Measurements from ENCODE around the gene ALKAL2.

Gene ALKAL2

GRCh38 chr2:289362-290089 lies 1.6 kb upstream of the ALKAL2 start:
- DNase-seq = no peak

DNA sequence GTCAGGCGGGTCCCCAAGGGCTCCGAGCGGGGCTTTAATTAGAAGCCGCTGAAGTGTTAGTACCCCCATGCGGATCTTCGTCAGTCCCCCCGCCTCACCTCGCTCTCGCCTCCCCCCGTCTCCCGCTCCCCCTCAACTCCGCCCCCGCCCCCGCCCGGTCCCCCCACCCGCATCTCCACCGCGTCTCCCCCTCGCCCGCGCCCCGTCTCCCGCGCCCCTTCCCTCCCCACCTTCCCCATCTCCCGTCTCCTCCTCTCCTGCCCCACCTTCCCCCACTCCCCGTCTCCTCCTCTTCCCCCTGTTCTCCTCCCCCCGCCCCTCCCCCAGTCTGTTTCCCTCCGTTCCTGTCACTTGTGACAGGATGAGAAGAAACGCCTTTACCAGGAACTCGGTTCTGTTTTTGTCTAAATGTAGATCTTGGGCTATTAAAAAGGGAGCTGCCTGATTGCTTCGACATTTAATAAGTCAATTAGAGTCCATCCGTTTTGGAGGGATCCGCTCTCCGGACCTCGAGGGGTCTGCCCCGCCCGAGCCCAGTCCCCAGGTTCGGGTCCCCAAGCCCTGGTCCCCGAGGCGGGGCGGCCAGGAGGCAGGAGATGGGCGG lies 969 bp upstream of the ALKAL2 start:
- DNase-seq = no peak

DNA sequence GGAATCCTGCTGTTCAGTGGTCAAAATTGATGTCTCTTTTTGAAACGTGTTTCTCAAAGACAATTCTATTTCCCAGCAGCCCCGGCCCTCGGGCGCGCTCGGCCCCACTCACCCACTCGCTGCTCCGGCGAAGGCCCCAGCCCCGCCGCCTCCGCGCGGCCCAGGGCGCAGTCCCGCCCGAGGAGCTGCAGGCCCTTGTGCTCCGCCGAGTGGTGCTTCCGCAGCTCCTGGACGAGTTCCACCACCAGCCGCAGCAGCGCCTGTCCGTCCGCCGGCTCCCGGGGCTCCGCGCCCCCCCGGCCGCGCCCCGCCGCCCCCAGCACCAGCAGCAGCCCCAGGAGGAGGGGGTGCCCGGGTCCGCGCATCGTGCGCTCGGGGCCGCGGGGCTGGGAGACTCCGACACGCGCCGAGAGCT lies 413 bp downstream of the ALKAL2 start:
- DNase-seq = no peak

- no peak for DNase-seq
Observed at GRCh38 chr2:286774-287392, 1.0 kb downstream of the ALKAL2 start.

- no peak for DNase-seq
Observed at GRCh38 chr2:286035-286434, 1.9 kb downstream of the ALKAL2 start.

GRCh38 chr2:285531-285930 lies 2.4 kb downstream of the ALKAL2 start:
- no peak for DNase-seq

GRCh38 chr2:284896-285492 lies 2.9 kb downstream of the ALKAL2 start:
- no peak for DNase-seq

- no peak for DNase-seq
Observed at GRCh38 chr2:283996-284794, 3.7 kb downstream of the ALKAL2 start.

- DNase-seq = no peak
Observed at GRCh38 chr2:282371-283263, 5.3 kb downstream of the ALKAL2 start.

- DNase-seq = no peak
Observed at GRCh38 chr2:281381-281780, 6.5 kb downstream of the ALKAL2 start.

GRCh38 chr2:280650-281110 lies 7.2 kb downstream of the ALKAL2 start:
- DNase-seq = no peak

DNA sequence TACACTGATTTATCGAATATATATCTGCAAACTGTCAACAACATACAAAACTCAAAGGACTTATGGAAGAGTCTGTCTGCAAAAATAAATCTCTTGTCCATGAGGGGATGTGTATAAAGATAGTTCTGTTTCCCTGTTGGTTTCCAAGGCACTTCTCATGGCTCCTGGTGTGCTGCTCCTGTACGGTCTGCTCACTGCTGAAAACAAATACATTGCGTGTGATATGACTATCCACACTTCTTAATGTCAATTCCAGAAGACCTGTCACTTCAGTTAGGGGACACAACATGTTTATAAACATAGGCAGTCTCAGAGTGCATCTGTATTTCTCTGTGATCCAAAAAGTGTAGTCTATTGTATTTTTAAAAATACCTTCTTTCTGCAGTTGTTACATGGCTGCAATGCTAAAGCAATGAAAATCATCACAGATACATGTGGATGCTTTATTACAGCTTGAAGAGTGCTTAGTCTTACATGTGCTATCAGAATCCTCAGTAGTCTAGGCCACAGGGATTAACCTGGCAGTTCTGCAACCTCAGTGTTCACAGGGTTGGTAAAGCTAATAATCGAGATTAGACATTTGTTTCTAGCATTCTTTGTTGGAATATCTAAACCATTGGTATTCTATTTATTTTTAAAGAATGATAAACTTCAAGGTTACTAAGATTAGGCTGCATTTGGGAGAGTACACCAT lies 7.8 kb downstream of the ALKAL2 start:
- DNase-seq = no peak

DNA sequence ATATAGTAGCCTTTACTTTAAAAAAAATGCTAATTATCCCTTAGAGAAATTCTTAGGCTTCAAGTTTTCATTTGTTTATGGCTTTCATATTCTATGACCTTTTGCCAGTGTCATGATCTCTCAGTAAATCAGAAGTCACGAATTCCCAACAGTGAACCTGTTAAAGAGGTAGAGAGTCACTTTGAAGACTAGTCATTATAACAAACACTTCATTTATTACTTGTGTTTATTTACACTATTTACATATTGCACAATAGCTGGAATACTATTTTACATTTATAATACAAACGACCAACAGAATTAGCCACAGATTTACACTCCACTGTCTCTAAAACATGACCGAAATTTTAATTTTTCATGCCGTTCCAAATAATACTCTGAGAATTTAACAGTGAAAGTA lies 8.5 kb downstream of the ALKAL2 start:
- DNase-seq = no peak

- no peak for DNase-seq
Observed at GRCh38 chr2:278927-279320, 9.0 kb downstream of the ALKAL2 start.

DNA sequence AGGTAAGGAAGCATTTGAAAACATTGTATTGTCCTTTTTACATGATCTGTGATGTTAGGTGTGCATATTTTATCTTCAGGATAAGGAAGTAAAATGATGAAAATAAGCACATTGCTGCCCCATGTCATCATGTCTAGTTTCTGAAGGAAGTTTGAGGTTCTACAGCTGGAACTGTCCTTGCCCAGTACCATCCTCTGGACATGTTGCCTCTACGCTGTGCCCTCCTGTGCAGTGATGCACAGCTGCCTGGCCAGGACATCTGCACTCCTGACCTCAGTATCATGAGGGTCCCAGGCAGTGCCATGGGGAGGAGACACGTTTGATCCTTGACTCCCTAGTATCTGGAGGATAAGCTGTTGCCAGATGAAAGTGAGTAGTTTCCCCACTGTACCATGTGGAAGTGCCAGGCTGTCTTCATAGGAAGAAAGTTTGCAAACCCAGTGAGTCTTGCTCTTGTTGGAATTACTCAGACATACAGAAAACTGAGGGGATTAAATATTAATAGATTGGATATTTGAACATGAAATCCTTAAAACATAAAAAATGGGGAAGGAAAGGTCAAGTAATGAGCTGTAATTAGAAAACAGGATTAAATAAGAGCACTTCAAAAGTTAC lies 9.5 kb downstream of the ALKAL2 start:
- DNase-seq = no peak

GRCh38 chr2:275466-275865 lies 12.4 kb downstream of the ALKAL2 start:
- DNase-seq = no peak

GRCh38 chr2:274503-274902 lies 13.4 kb downstream of the ALKAL2 start:
- no peak for DNase-seq

DNA sequence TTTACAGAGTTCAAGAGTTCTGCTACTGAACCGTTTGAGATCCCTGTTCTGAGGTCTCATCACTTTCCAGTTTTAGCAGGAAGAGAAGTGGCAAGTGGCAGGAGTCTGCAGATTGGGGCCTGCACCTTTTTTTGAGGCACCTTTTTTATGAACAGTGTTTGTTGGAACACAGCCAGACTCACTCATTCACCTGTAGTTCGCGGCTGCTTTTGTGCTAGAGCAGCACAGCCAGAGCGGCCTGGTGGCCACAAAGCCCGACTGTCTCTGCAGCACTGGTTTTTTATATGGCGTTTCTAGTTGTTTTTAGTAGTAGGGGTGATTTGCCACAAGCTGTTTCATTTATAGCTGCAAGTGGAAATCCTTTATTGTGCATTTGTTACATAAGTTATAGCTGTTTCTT lies 14.6 kb downstream of the ALKAL2 start:
- DNase-seq = no peak

- no peak for DNase-seq
Observed at GRCh38 chr2:271917-272316, 16.0 kb downstream of the ALKAL2 start.

GRCh38 chr2:270861-271260 lies 17.0 kb downstream of the ALKAL2 start:
- no peak for DNase-seq

Data from stimulated activated CD4-positive, alpha-beta T cell treated with anti-CD3 and anti-CD28 coated beads, Interleukin-2, amount 100 ng/mL, for 24 hours (primary cell).